NCI-H446 treated with DMSO at 0.1 percent for 48 hours (cell line): ENCODE data around the gene CRP.
"Not testable (repeated sequence)": the region's sequence is repeated elsewhere in the genome, so short reads cannot be mapped to it uniquely, and the experiment has no call there.

Experiments
- DNase-seq: peaks from one replicate; lab custom pipeline; 2025; lab: John Stamatoyannopoulos, UW

Gene CRP, protein sequence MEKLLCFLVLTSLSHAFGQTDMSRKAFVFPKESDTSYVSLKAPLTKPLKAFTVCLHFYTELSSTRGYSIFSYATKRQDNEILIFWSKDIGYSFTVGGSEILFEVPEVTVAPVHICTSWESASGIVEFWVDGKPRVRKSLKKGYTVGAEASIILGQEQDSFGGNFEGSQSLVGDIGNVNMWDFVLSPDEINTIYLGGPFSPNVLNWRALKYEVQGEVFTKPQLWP

DNA sequence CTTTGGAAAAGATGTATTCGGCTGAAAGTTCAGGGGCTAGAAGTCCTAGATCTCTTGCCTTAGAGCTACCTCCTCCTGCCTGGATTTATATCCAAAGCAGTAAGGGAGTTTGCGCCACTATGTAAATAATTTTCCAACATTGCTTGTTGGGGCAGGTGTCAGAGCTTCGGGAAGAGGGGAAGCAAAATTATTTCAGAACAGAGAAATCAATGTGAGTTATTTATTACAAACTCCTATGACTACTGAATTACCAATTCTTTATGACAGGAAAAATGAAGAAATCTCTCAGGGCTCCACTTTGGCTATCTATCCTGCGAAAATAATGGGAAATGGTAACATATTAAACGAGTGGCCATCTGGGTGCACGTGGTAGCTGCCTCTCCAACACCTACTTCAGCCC lies at the start of gene CRP:
CRP (minus strand) TSS at position 61 of the 400 bp plus-strand sequence. CDS start 104 bp downstream, outside the sequence.
- DNase-seq: no peak

DNA sequence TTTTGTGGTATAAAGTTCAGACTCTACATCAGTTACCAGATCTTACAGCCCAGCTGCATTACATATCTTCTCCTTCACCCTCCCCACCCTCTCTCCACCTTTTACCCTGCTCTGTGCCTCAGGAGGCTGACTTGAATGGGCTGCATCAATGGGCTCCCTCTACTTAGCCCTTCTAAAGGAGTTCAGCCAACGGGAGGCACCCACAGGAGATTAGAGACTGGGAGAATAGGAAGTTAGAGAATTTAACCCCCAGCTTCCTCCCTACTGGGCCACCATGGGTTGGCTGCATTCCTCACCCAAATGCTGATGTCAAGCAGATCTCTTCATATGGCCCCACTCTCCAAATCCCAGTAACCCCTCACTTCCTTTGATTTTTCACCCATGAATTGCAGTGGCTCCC lies 49.3 kb upstream of the CRP start:
- DNase-seq: no peak

DNA sequence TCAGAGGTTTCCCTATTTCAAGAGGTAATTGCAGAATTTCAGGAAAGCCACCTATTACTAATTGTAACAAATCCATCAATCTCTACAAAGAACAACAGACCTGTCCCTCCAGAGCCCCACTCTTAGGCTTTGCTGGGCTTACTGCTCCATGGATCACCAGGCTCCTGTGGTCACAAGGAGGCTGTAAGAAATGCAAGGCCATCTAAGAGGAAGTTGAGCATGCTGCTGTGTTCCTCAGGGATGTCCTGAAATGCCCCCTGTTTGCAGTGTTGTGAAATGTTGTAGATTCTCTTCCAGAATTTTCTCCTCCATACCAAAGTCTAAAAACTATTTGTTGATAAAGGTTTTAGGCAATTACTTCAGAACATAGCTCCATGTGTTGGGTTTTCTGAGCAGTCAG lies 42.0 kb upstream of the CRP start:
- DNase-seq: no peak

DNA sequence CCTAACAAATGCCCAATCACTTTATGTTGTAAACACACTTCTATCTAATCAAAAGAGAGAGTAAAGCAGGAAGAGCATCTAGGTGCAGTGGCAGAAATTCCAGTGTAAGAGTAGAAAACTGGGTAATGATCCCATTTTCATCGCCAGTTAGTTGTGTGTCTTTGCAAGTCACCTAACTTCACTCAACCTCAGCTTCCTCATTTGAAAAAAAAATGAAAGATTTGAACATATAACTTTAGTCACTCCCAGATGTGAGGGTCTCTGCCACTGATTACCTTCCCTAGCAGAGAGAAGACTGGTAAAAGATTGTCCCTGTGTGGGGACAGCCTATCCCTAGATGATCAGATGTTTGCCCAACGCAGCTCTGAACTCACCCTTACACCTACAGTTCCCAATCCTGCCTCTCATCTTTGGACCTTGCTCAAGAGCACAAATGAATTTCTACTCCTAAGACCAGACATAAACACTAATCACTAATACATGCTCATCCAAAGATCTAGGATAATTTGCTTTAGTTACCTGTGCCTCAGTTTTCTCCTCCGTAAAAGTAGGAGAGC lies 41.1 kb upstream of the CRP start:
- DNase-seq: no peak

DNA sequence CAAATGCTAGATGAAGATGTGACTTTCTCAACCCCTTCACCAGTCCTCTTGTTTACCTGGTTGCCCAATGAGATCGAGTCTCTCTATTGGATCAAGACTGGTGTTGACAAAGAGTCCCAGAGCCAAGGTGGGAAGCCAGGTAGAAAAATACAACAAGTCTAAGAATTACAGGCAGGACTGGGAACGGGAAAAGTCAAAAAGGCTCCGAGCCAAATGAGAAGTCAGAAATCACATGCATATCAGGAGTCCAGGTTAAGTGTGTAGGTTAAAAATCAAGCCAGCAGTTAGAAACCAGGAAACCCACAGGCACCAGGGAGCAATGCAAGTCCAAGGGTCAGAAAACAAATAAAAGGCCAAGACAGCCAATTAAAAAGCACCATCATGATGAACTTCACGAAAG lies 39.0 kb upstream of the CRP start:
- no peak for DNase-seq

DNA sequence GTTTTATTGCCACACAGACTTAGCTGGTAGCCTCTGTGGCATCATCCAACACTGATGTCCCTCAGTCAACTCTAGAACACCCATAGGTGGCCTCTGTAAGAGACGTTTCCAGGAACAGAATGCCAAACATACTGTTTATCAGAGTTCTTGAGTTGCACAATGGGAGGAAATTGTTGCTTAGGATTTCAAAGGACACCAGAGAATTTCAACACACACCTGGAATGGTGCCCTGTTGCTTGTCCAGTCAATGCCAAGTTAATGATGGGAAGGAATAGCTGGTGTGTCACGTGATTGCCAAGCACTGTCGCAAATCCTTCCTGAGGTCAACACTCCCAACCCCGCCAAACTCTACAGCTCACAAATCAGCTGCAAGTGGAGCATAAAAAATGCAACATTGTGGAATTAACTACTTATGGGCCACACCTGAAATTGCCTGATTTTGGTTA lies 37.8 kb upstream of the CRP start:
- no peak for DNase-seq

DNA sequence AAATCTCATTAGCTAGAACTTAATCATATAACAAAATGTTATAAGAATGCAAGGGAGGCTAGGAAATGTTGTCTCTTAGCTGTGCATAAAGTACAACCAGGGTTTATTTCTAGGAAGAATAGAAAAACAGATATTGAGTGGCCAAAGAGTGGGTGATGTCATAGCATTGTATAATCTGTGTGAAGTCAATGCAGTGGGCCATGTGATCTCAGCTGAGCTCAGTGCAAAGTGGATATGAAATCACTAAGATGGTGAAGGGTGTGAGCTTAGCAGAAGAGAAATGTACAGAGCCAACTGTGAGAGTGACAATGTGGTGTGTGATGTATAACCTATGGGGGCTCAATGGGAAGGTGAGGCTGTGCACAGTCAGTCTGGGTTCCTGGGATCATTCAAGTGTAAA lies 36.6 kb upstream of the CRP start:
- no peak for DNase-seq

DNA sequence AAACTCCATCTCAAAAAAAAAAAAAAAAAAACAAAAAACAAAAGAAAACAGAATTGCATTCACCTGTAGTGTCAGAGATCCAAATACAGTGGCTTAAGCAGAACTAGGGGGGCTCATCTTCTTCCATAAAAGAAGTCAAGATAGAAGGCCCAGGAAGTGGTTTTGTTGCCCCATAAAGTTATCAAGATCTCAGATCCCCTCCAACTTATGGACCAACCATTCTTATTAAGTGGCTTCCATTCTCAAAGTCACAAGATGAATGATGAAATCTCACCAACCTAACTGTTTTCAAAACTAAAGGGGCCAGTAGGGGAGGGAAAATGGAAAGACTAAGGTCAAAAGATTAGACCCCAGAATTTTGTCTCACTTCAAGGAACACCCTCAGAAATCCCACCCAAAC lies 36.2 kb upstream of the CRP start:
- DNase-seq: no peak

DNA sequence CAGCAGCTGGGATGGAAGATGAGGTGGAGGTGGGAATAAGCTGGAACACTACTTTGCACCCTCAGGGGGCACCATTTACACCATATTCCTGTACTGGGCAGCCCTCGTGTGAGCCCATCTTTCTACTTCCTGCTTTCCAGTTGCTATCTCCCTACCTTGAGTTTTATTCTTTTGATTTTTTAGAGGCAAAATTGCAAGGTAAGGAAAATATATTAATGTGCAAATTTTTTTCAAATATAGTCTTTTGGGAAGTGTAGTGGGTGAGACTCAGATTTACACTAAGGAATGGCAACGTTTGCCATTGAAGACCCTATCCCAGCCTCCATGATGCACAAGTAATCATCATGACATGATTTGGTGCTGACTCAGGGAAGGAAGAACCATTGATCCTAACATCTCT lies 35.2 kb upstream of the CRP start:
- DNase-seq: no peak

DNA sequence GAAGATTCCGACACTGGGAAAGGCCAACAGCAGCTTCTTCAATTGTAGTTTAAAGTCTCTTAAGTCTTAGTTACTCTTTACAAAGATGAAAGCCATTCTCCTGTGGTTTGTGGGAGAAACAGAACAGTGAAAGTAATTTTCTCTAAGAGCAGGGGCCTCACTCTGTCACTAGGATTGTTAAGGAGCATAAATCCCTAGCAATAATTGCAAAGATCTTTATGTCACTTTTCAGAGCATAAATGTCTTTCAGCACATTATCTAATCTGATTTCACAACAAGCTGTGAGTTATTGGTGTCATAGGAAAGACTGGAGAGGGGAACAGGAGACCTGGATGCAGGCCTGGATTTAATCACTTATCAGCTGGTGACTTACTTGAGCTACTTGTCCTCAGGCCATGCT lies 34.0 kb upstream of the CRP start:
- DNase-seq: no peak

DNA sequence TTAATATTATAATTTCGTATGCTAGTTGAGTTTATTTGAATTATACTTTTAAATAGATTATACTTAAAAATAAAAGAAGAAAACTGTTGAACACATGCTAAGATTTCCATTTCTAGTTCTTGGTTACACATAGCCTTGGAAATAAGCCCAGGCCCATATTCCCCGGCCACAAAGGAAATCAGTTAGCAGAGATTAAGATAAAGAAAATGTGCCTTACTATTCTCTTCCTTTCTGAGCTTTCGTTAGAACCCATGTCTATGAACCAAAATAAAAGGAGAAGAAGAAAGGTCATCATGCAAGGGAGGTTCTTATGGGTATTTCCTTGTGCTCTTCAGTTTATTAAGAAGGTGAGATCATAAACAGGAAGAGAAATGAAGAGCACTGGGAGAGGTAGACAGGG lies 32.3 kb upstream of the CRP start:
- DNase-seq: no peak

DNA sequence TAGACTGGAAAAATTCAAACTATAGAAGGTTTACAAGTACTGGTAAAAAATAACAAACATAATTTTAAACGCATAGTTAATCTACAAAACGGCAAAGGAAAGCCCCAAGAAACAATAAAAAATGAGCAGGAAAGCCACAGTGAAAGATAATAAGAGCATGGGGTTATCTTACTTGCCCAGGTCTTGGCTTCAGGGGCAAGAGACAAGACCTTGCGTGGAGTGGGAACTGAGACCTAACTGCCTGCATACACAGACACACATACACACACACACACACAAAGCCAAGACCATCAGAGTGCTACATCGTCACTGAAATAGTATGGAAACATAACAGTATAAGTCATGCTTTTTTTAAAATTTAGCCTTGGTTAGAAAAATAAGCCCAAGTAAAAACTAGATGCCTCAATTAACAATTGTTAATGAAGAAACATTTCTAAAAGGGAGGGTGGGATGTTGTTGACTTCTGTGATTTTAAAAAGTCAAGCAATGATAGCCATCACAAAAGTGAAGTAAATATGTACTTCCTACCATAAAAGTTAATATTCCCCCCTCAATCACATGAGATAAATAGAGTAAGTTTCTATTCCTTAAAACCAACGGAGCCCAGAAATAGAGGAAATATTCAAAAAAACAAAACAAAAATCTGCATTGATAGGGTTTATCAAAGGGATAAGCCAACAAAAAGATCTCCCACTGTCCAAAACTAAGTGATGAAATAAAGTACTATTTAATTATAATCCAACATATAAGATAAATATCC lies 29.4 kb upstream of the CRP start:
- DNase-seq: no peak

DNA sequence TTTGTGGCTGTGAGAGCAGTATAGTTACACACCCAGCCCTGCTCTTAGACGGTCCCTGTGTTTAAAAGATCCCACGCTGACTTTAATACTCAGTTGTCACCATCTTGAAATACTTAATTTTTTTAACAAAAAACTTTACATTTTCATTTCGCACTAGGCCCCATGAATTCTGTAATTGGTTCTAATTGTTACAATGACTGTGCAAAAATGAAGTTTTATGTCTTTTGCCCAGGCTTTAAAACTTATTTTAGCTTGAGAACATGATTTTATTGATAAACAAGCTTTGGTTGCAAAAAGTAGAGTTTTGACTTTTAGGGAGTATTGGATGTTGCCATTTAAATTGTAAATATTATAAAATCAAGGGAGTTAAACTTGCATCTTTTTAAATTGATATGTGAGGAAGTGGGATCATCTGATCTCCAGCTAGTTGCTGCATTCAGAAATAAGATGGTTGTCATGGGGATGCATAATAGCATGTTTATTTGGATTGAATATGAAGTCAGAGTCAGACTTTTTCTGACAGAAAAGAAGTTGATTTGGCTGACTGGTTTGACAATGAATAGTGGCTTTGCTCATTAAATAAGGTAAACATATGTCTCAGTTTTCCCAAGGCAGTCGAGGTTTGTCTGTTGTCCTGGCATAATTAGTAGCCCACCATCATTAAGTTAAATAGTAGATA lies 23.0 kb upstream of the CRP start:
- DNase-seq: no peak

DNA sequence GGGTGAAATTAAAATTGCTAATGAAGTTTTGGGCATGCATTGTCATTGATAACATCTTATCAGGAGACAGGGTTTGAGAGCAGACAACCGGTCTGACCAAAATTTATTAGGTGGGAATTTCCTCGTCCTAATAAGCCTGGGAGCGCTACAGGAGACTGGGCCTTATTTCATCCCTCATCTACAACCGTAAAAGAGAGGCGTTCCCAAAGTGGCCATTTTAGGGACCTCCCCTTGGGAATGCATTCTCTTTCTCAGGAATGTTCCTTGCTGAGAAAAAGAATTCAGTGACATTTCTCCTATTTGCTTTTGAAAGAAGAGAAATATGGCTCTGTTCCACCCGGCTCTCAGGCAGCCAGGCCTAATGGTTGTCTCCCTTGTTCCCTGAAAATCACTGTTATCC lies 8.8 kb upstream of the CRP start:
- not testable (repeated sequence) for DNase-seq

DNA sequence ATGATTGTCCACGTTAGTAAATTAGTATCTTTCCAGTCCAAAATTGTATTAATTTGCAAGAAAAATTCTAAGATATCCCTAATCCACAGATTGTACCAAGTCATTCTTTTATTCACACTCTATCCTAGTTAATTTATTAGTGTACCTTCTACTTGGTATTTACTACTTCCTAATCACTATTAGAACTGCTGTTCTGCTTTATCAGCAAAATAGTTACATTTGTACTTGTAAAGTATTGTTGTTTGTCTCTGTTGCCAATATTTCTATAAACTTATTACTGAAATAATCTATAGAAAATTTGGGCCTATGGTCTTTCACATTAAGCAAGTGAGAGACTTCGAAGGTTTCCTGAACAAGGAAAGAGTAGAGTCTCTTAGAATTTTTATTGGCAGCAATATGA lies 5.6 kb upstream of the CRP start:
- DNase-seq: no peak

DNA sequence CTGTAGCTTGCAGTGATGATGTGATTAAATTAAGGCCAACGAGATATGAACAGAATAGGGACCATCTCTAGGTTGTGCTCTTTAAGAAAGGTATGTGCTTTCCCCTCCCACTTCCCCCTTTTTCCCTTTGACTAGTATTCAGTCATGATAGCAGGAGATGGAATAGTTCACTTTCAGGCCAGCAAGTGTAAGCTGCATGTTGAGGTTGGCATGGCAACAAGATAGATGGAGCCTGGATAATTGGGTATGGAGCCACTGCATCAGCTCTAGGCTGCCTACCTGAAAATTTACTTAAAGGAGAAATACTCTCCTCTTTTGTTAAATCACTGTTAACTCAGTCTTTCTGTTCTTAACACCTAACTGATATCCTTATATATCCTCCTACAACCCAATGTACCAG lies 1.5 kb upstream of the CRP start:
- DNase-seq: no peak

DNA sequence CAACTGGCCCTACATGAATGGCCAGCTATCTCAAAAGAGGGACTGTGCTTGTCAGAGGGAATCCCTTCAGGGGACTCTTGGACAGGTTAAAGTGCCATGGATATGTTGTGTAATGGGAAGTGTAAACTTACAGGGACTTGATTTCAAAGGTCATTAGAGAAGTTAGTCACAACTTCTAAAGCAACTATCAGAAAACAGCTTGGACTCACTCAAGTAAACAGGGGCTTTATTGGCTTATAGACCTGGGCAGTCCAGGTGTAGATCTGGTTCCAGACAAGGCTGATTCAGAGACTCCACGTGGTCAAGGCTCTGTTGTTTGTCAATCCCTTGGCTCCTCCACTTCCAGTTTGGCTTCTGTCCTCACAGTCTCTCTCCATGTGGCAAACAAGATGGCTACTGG lies 2.3 kb downstream of the CRP start:
- DNase-seq: no peak

DNA sequence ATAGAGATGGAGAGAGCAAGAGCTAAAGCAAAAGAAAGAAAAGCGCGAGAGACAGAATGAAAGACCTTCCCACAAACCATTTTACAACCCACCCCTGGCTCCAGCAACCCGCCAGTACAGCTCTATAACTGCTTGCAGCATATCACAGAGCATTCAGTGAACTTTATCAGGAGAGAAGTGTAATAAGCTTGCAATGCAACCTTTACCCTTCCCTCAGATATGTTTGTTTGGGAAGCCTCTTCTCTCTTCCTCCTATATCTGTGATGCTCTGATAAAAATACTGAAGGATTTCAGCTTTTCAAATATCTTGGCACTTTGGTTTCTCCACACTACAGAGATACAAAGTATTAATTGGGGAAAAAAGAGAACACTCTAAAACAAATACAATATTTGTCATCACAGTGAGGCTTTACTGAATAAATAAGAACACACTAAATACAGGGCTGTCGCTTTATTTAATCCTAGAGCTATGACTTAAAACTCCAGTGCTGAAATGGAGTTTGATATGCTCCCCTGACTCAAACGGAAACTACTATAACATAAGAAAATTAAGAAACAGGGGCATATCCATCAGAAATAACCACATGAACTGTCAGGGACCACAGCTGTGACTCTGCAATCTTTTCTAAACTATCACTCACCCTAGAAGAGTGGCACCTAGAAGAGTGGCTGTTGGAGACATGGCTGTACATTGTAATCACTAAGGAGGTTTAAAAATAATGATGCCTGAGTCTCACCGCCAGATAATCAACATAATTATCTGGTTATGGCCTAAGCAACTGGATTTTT lies 6.7 kb downstream of the CRP start:
- DNase-seq: no peak

DNA sequence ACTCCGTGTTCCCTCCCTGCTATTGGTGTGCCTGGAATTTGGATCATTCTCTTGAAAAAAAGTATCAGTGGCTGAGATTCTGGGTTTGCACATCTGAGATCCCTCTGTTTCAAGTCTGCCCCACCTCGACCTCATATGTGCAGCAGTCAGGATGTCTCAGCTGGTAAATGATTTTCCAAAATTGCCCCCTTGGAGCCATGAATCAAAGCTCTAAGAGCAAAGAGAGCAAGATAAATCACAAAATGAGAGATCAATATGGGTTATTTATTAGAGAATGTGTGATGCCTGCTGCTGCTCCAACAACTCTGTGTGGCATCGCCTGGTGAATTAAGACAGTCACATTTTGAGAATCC lies 8.5 kb downstream of the CRP start:
- no peak for DNase-seq

DNA sequence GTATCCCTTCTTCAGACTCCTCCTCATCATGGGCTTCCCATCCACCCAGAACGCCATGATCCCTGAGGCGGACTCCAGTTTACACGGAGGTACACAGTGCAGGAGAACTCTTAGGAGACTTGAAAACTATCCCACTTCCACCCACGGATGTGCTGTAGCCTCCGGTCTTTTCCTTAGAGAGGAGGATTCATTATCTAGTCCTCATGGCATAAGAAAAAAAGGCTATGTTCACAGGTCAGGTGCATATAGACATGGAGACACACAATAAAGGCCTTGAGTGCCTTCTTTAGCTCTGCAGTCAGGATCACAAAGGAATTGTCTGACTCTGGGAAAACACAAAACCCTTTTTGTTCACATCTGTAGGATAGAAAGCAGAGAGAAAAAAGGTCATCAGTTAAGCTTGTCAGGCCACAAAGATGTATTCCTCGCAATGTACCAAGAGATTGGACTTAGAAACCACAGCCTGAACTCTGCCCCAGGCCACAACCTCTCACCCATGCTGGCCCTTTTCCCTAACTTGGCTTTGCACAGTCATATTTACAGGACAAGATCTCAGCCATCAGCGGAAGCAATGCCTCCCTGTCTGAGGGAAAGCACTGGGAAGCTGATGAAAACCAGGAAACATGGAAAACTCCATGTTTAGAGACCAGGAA lies 9.0 kb downstream of the CRP start:
- DNase-seq: no peak

DNA sequence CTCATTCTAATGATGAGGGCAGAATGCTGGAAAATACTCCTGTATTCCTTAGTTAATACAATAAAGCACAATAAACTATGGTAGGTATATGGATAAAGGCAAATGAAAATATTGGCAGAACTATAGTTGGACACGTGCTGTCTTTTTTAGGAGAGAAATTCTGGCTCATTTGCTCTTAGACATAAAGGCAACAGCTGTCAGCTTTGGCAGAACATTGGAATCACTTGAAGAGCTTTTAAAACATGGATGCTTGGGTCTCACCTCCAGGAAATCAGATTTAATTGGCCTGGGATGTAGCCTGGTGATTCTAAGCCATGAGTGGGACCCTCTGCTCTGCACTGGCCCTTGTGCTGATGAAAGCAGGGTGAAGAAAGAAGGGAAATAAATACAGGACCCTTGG lies 9.9 kb downstream of the CRP start:
- no peak for DNase-seq

DNA sequence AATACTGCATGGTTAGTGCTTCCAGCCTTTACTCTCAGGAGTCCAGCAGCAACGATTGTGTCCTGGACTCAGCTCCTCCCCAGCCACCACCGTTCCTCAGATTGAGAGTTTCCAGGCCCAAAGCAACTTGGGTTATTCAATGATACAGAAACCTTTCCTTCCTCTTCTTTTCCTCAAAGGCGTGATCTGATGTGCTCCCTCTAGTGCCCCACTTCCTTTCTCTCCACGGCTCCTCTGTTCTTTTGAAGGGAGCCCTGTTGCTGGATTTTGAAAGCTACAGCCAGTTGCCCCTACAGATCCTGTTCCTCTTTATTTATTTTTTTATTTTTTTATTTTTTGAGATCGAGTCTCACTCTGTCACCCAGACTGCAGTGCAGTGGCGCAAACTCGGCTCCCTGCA lies 14.1 kb downstream of the CRP start:
- no peak for DNase-seq
